ENCODE measurements around the gene GALNT10.

DNA sequence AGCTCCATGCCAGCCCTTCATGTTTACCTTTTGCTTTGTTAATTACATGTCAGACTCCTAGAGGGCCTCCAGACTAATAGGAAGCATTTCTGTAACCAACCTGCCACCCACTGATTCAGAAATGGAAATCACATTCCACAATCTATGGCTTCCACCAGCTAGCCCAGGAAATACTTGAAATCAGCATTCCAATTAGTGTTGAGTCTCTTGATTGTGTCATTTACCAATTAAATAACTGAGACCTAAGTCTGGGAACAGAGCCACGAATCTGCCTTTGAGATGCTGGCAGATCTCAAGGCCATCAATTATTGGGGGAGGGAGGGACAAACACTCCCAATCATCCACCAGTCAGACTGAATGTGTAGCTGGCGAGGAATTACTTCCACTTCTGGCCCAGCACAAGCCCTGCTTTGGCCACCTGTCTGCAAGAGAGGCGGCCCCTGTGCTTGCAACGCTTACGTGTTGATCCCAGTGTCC, 227.8 kb downstream of the GALNT10 start:
- TF ChIP-seq FOXA1 (IDR thresholded peaks at IDR 0.05) (no peak), SP1 (IDR thresholded peaks at IDR 0.05) (no peak), BHLHE40 (IDR thresholded peaks at IDR 0.05; ENCODE audit: borderline replicate concordance) (no peak), SUZ12 (IDR thresholded peaks at IDR 0.05) (no peak), NFRKB (IDR thresholded peaks at IDR 0.05) (no peak)
